NCI-H446 treated with DMSO at 0.1 percent for 48 hours (cell line): ENCODE measurements around the gene EXOC6B.

Experiments
- DNase-seq: peaks from one replicate; lab custom pipeline; 2025; lab: John Stamatoyannopoulos, UW

The EXOC6B gene

GRCh38 chr2:72788756-72789155, 37.1 kb downstream of the EXOC6B start:
- no peak for DNase-seq

- DNase-seq = no peak
These were observed 40.3 kb downstream of the EXOC6B start for GRCh38 chr2:72785517-72785916.

DNA sequence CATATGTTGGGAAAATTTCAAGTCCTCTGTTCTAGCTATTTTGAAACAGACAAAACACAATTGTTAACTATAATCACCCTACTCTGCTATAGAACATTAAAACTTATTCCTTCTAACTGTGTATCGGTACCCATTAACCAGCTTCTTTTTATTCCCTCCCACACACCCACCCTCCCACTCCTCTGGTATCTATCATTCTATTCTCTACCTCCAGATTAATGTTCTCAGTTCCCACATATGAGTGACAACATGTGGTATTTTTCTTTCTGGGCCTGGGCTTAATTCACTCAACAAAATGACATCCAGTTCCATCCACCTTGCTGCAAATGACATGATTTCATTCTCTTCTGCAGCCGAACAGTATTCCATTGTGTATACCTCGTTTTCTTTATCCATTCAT, 43.3 kb downstream of the EXOC6B start:
- no peak for DNase-seq

GRCh38 chr2:72781480-72781879, 44.4 kb downstream of the EXOC6B start:
- DNase-seq = no peak

DNA sequence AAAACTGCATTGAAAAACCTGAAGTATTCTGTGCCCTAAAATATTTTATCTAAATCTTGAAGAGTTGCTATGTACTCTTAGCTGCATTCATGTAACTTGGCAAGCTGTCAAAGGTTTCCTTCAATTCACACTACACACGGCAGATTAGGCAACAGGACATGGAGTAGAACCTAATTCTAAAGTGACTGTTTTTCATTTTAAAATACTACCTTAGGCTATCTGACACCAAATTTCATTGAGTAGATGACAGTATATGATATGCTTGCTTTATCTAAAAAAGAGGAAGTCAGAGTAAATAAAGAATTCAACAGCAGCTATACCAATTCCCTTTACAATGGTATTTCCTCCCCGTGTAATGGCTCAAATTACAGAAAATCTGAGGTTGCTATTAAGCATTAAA, 45.4 kb downstream of the EXOC6B start:
- DNase-seq = peak; percentile 14

GRCh38 chr2:72779495-72779894, 46.3 kb downstream of the EXOC6B start:
- DNase-seq = no peak

- DNase-seq = no peak
These were observed 47.4 kb downstream of the EXOC6B start for GRCh38 chr2:72778410-72778809.

- peak; percentile 33 for DNase-seq
These were observed 54.9 kb downstream of the EXOC6B start for GRCh38 chr2:72770879-72771461.

DNA sequence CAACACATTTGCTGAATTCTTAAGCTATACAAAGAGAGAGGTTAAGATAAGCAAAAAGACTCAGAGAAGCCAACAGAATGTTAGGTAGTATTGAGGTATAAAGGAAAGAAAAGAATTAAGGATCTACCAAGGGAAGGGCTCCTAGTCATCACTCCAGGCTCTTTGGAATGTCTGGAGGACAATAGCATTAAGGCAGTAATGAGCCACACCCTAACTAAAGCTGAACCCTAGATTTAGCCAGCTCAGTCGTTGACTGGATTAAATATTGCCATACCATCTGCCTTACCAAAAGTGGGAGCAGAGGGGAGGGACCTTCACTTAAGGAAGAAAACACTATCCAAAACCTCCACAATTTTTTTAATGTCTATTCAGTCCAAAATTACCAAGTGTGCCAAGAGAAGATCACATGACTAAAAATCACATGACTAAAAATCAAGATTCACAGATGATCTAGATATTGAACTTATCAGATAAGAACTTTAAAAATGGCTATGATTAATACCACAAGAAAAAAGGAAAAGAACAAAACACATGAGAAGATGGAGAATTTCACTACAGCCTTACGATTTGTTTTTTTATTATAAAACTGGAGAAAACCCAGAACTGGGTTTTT, 59.7 kb downstream of the EXOC6B start:
- DNase-seq = no peak

DNA sequence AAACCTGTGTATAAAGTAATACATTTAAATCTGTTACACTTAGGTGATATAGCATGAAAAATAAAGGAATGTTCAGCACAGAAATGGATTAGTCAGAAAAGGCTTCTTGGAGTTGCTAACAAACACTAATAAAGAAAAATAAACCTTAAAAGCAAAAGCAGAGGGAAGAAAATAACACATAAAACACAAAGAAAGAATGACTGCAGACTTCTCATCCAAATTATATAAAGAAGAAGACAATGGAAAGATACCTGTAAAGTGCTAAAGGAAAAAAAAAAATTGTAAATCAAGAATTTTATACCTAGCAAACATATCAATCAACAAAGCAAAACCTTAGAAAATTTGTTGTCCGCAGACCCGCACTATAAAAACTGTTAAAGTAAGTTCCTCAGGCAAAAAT, 63.6 kb downstream of the EXOC6B start:
- DNase-seq = no peak

DNA sequence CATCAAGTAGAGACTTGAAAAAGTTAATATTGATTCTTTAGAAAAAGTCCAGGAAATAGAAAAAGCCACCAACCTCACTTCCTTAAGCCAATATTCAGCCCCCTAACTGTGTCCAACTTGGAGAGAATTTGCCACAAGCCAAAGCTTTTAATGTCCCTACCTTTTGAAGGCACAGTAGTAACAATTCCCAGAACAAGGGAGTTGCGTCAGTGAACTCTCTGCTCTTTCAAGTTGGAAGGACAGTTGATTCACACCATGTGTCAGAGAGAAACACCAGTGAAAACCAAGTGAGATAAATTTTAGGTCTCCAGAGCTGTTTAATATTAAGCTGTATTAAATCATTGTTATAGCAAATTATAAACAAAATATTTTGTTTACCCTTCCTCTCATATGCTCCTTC, 66.1 kb downstream of the EXOC6B start:
- no peak for DNase-seq

GRCh38 chr2:72757177-72757775, 68.6 kb downstream of the EXOC6B start:
- no peak for DNase-seq

DNA sequence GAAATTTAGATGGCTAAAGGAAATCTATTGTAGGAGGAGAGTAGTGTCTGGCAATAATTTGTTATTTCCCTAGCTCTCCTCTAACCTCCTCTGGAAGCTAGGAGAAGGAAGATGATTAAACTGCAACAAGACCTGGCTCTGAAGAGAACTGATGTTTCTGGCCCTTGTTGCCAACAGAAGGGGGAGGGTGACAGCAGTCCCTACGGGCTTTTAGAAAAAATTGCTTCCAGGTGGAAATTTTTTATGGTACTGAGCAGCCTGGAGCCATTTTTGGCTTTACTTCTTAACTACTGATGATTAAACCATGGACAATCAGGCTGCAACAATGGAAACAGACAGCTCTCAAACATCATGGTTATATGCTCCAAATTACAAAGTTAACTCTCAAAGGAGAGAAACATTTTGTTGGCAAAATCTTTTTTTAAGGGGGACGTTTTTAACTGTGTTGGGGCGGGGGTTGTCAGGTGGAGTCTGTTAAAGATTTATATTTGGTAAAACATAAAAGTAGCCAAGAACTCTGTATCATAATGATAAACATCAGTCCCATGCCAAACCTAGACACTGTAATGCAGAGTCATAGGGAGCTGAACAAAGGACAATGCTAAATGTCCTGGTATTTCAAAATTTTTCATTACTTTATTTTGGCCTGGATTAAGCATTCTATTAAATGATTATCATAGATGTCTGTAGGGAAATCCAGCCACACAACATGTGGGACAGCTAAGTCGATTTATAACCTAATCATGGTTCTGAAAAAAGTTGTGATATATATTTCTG, 70.0 kb downstream of the EXOC6B start:
- peak; percentile 15 for DNase-seq

GRCh38 chr2:72754628-72755320, 71.1 kb downstream of the EXOC6B start:
- DNase-seq = no peak

DNA sequence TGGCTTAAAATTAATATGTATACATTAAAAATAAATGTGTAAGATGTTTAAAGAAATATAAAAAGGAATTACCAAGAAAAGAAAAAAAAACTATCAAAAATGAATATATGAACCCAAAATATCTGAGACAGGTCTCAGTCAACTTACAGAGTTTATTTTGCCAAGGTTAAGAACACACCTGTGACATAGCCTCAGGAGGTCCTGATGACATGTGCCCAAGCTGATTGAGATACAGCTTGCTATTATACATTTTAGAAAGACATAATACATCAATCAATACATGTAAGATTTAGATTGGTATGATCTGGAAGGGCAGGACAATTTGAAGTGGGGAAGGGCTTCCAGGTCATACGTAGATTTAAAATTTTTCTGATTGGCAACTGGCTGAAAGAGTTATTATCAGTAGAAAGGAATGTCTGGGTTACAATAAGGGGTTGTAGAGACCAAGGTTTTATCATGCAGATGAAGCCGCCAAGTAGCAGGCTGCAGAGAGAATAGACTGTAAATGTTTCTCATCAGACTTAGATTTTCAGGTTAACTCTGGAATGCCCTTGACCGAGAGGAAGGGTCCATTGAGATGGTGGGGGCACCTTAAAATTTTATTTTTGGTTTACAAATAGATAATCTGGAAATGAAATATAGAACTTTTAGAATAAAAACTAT, 74.7 kb downstream of the EXOC6B start:
- DNase-seq = no peak

- DNase-seq = no peak
These were observed 75.4 kb downstream of the EXOC6B start for GRCh38 chr2:72750466-72750865.

DNA sequence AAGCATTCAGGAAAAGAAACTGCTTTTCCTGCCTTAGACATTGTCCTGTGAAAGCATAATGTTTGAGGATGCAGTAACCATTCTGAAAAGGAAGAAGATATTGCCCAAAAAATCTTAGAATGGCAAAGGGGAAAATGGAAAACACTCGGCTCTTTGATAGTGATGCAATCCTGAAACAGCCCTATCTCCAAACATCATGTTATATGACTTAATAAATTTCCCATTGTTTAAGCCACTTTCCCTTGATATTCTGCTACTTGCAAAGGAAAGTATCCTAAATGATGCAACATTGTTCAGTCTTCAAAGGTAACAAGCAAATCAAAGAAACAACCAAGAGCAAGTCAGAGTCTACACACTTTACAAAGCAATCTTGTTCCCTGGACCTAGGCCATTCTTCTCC, 78.5 kb downstream of the EXOC6B start:
- DNase-seq = no peak

GRCh38 chr2:72745679-72746368, 80.0 kb downstream of the EXOC6B start:
- peak; percentile 37 for DNase-seq

DNA sequence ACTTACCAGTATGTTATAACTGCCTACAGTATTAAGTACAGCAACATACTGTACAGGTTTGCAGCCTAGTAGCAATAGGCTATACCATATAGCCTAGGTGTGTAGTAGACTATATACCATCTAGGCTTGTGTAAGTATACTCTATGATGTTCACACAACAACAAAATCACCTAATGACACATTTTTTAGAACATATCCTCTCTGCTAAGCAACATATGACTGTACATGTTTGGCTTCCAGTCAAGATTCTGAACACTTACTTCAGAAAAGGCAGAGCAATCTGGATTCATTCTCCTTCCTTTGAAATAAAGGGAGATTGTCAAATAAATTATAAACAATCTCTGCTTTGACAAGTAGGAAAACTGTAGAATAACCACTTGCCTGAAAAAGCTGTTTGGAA, 81.8 kb downstream of the EXOC6B start:
- no peak for DNase-seq

DNA sequence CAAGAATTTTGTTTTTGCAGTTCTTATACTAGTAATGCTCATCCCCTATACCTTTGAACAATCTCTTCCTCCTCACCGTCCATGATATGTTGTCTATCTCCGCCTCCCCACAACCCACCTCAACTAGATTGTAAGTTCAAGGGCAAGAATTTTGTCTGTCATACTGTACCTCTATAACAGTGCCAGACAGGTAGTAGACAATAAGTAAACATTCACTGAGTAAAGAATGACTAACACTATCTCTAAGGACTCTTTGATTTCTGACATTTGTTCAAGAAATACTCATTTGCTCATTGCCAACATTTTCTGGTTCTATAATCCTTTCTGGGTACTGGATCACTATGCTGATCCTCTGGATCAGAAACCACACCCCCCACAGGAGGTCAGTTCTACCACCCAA, 82.4 kb downstream of the EXOC6B start:
- DNase-seq = no peak

GRCh38 chr2:72738096-72738495, 87.7 kb downstream of the EXOC6B start:
- DNase-seq = no peak
